G401.6 (cell line): ENCODE measurements around the gene PRR12.
A peak's percentile ranks its signal among the peaks of the same experiment; 100 is the strongest.

ENCODE experiments used
- FAIRE-seq: peaks from 2 replicates; lab custom pipeline; 2012; peaks lifted over from hg19 to GRCh38; lab: Jason Lieb, UNC

The PRR12 gene

GRCh38 chr19:49651029-49651819, 60.2 kb downstream of the PRR12 start:
- FAIRE-seq = no peak

GRCh38 chr19:49651820-49652550, 61.0 kb downstream of the PRR12 start:
- FAIRE-seq = no peak

- no peak for FAIRE-seq
Measured at GRCh38 chr19:49652551-49653465, 61.8 kb downstream of the PRR12 start.

DNA sequence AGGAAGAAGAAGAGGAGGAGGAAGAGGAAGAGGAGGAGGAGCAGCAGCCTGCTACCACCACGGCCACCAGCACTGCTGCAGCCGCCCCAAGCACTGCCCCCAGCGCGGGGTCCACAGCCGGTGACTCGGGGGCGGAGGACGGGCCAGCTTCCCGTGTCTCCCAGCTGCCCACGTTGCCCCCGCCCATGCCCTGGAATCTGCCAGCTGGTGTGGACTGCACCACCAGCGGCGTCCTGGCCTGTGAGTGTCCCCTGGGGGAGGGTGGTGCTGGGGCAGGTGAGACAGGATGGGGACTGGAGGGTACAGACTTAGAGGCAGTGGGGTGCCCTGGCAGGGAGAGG, 62.5 kb downstream of the PRR12 start:
- FAIRE-seq = no peak

DNA sequence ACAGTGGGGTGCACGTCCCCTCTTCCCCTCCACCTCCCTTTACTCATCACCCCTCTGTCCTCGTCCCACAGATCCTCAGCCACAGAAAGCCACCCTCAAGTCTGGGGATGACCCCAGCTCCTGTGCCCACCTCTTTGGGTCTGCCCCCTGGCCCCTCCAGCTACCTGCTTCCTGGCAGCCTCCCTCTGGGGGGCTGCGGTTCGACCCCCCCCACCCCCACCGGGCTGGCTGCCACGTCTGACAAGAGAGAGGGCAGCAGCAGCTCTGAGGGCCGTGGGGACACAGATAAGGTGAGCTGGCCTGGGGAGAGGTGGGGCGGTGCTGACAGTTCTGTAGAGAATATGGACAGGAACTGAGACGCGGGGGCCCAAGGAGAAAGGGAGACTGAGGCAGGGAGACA, 63.6 kb downstream of the PRR12 start:
- no peak for FAIRE-seq

DNA sequence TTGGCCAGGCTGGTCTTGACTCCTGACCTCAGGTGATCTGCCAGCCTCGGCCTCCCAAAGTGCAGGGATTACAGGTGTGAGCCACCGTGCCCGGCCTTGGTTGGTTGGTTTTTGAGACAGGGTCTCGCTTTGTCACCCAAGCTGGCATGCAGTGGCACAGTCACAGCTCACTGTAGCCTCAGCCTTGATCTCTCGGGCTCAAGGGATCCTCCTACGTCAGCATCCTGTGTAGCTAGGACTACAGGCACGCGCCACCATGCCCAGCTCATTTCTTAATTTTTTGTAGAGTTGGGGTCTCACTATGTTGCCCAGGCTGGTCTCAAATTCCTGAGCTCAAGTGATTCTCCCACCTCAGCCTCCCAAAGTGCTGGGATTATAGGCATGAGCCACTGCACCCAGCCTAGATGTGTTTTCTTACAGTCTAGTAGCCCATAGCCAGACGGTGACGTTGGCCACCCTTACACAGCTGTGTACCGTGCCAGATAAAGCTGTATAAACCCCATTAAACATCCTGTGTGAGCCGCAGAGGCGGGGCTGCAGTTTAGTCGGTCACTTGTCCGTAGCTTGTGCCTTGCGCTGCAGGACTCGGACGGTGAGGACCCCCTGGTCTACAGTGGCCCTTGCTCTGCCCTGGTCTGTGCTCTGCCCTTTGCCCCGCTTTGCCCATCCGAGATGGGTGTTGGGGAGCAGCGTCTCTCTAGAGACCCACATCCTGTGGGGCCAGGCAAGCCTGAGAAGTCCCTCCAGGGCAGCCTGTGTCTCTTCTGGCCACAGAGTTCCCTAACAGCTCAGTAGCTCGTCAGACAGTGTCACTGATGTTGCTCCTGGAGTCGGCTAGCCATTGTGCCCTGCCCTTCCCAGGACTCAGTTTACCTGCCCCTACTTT, 64.8 kb downstream of the PRR12 start:
- FAIRE-seq = no peak

GRCh38 chr19:49656456-49657109, 65.6 kb downstream of the PRR12 start:
- no peak for FAIRE-seq

- FAIRE-seq = no peak
Measured at GRCh38 chr19:49657493-49658138, 66.6 kb downstream of the PRR12 start.

- FAIRE-seq = no peak
Measured at GRCh38 chr19:49658139-49658517, 67.1 kb downstream of the PRR12 start.

DNA sequence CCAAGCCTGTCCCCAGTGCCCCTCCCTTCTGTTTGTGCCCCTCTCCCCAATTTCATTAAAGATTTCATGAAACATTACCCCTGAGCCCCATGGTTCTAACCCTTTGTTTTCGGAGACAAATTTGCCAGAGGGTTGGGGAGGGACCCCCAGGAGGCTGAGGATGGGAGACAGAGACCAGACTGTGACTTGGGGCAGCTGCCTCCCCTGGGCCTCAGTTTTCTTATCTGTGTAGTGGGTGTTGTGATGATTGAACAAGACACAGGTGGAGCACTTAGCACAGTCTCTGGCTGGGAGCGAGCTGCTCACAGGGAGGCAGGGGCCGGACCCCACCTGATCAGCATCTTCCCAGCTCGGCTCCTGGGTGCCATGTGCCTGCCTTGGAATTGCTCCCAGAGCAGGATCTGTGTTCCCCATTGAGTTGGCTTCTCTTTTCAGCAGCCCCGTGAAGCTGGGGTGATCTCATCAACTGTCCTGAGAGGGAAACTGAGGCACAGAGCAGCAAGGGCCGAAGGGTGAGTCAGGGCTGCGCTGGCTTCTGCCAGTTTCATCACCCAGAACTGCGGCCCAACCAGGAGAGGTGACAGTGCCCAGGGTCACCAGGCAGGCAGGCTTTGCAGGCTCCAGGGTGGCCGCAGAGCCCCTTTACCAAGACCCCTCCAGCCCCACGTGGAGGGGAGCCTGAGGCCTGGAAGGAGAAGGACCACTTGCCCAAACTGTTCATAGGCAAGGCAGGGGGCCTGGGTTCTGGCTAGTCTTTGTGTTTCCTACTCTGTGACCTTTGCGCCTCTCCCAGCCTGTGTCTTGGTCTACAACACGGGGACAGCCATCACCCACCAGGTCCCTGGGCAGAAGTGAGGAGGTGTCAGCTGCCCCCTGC, 67.8 kb downstream of the PRR12 start:
- FAIRE-seq = no peak

- FAIRE-seq = no peak
Measured at GRCh38 chr19:49660338-49660961, 69.5 kb downstream of the PRR12 start.

DNA sequence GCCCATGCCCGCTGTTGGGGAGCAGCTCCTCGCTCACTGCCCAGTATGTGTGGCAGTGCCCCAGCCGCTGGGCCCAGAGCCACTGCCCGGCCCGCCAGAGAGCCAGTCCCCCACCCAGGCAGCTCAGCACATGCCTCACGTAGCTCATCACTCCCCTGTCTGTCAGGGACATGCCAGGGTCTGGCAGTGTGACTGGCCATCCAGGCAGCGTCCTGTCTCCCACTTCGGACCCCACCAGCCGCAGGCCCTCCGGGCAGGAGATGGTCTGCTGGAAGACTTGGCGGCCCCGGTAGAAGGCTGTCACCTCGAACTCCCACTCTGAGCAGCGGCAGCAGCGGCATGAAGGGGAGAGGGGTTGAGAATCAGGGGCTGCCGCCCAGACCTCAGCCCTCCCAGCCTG, 71.0 kb downstream of the PRR12 start:
- FAIRE-seq = no peak

DNA sequence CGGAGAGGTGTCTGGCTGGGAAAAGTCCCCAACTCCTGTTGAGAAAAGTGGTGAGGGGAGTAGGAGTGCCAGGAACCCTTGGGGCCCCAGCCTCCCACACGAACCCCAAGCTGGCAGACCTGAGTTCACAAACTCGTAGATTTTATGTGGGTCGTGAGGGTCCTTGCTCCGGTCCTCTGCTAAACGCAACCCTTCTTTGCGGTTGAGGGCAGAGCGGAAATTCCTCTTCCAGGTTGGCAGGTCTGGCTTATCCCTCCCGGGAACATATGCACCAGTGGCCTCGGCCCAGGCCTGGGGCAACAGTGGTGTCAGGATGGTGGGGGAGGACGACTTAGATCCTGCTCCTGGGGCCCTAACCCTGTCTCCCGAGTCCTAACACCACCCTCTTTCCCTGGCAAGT, 72.2 kb downstream of the PRR12 start:
- no peak for FAIRE-seq

- FAIRE-seq = peak; percentile 65
Measured at GRCh38 chr19:49664171-49665035, 73.4 kb downstream of the PRR12 start.

DNA sequence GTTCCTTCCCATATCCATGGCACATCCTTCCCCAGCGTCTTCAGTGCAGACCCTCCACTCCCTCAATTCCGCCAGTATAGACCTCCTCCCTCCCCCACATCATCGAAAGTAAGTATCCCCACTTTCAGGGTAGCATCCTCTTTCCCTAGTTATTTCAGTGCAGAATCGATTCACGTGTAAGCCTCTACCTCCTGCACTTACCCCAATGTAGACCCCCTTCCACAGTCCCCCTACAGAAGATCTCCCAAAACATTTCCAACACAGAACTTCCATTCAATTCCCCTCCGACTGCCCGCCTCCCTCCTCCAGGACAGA, 74.0 kb downstream of the PRR12 start:
- no peak for FAIRE-seq

DNA sequence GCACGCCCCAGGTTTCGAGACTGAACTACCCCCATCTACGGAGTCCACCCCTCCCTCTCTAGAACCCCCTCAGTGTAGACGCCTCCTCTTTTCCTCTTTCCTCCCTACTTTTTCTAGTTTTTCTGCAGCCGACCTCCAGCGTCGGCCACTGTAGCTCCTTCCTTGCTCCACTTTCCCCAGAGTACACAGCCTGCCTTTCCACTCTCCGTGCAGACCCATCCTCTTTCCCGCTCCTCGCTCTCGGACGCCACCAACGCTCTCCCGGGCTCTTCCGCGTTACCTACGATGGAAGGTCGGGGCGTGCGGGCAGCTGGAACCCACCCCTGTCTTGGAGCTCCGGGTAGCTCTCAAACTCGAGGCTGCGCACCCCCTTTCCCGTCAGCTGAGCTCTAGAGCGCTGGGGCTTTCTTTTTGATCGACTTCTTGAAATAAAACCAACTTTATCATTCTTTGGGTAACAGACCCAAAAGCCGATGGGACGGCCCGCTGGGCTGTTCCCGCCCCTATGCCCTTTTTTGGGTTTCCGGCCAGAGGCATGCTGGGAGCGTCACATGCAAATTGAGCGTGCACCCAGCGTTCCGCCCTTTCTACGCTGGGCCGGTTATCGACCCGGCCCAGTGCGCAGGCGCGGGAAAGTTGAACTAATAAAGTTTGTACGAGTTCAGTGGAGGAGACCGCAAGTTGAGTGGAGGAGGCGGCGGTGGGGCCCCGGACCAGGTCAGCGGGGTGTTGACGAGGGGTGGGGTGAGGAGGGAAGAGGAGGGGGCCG, 74.6 kb downstream of the PRR12 start, which contains the start of the genes BCL2L12 and IRF3:
BCL2L12 (plus strand) TSS at position 583 of the 769 bp plus-strand sequence. CDS start 760 bp downstream, outside the sequence.
IRF3 (minus strand) TSS at position 507 of the 769 bp plus-strand sequence. CDS start 1,019 bp downstream, outside the sequence.
- FAIRE-seq = peak; percentile 97

DNA sequence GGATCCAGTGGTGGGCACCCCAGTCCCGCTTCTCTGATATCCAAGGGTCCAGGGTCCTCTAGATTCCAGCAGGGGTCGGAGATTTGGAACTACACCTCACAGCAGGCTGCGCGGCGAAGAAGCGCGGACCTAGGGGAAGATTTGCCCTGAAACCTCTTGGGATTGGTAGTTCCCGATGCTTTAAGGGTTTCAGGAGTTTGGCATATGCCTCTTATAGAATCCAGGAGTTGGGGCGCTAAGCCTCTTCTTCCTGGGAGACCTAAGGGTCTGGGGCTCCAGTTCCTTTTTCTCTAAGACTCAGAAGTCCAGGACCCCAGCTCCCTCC, 75.1 kb downstream of the PRR12 start:
- FAIRE-seq = no peak

- no peak for FAIRE-seq
Measured at GRCh38 chr19:49667473-49667872, 76.5 kb downstream of the PRR12 start.
